ENCODE data around the gene CFAP157. TPM values are rescaled to one million over a fixed set of nuclear protein-coding genes. Genes with fewer than 3 reads are reported as not detected.

CFAP157 gene
- total RNA-seq, 1 donor from 2014 or later: not detected

GRCh38 chr9:127692071-127692470 lies 14.7 kb upstream of the CFAP157 start:
- ATAC-seq: no peak
- no peak for DNase-seq (ENCODE audit: low spot score)

DNA sequence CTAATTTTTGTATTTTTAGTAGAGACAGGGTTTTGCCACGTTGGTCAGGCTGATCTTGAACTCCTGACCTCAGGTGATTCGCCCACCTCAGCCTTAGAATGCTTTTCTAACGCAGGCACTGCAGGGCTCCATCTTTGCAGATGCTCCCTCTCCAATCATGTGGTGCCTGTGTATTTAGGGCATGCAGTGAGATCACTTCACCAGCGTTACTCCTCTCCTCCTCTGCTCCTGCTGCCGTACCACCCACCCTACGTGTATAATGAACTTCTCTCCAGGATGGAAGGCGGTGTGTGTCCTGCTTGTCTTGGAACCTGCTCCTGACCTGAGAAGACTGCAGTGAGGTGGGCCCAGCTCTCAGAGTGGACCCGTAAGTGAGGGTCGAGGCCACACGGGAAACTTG lies 13.6 kb upstream of the CFAP157 start:
- no peak for DNase-seq (ENCODE audit: low spot score)
- ATAC-seq: no peak

GRCh38 chr9:127693697-127694096 lies 13.1 kb upstream of the CFAP157 start:
- ATAC-seq (no peak), DNase-seq (ENCODE audit: low spot score) (no peak)

- ATAC-seq (no peak), DNase-seq (ENCODE audit: low spot score) (no peak)
These were observed 11.7 kb upstream of the CFAP157 start for GRCh38 chr9:127694890-127695720.

GRCh38 chr9:127697575-127697974 lies 9.2 kb upstream of the CFAP157 start:
- no peak for DNase-seq (ENCODE audit: low spot score)
- no peak for ATAC-seq

DNA sequence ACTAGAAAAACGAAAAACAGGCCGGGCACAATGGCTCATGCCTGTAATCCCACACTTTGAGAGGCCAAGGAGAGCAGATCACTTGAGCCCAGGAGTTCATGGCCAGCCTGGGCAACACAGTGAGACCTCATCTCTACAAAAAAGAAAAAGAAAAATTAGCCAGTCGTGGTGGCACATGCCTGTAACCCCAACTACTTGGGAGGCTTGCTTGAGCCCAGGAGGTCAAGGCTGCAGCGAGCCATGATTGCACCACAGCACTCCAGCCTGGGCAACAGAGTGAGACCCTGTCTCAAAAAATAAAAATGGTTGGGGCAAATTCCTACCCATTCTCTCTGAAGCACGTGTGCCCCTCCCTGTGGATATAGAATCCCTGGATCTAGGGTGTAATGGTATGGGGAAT lies 8.4 kb upstream of the CFAP157 start:
- ATAC-seq: no peak
- no peak for DNase-seq (ENCODE audit: low spot score)

- DNase-seq (ENCODE audit: low spot score): peak; percentile 90
- ATAC-seq: peak; percentile 98
These were observed 7.7 kb upstream of the CFAP157 start for GRCh38 chr9:127698985-127699670.

GRCh38 chr9:127700140-127700539 lies 6.6 kb upstream of the CFAP157 start:
- DNase-seq (ENCODE audit: low spot score): no peak
- ATAC-seq: no peak

GRCh38 chr9:127700594-127701255 lies 6.1 kb upstream of the CFAP157 start:
- ATAC-seq: no peak
- DNase-seq (ENCODE audit: low spot score): no peak

DNA sequence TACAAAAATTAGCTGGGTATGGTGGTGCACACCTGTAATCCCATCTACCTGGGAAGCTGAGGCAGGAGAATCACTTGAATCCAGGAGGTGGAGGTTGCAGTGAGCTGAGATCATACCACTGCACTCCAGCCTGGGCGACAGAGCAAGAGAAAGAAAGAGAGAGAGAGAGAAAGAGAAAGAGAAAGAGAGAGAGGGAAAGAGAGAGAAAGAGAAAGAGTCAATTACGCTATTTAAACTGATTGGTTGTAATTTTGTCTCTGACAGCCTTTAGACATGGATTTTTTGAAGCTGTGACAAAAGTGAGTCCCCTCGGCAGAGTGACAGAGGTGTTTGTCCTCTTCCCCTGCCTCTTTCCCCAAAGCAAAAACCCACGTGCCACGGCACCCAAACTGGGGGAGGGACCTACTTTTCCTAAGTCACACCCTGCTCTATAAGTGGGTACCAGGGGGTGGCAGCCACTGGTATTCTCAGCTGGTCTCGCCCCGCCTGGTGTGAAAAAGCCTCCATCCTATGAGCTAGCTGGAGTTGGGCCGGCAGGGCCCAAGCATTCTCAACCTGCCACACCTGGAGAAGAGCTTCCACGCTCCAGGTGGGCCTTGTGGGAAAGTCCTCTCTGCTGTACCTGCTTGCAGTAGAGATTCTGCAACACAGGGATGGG lies 3.4 kb upstream of the CFAP157 start:
- DNase-seq (ENCODE audit: low spot score) (no peak), ATAC-seq (no peak)

DNA sequence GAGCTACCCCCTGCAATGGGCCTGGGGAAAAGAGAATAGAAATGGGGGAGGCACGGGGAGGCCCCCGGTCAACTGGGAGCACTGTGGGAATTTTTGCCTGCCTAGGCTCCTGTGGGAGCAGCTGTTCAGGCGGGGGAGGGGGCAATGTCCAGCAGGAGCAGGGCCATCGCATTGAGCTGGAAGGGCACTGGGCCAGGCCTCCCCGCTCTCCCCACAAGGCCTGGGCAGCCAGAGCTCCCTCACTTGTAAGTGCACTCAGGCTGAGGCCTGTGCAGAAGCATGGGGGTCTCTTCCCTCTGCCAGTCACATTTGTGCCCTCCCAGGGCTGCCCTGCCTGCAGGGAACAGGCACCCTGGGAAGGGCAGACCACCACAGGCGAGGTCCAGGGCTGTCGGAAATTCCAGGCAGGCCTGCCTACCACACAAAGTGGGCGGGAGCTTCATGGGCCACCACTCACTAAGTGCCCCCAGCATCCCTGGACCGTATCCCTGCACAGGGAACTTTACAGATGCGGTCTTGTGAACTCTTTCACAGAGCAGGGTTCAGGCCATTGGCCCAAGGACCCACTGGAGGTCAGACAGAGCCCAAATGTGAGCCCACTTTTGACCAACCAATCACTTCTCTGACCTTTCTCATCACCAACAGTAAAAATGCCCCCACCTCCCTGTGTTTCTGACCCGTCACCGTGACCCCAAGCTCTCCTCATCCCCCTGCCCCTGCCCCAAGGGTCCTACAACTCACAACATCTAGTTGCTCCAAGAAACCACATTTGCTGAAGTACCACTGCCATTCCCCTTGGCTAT lies 1.0 kb upstream of the CFAP157 start:
- DNase-seq (ENCODE audit: low spot score): no peak
- ATAC-seq: no peak

- DNase-seq (ENCODE audit: low spot score): no peak
These were observed 978 bp downstream of the CFAP157 start for GRCh38 chr9:127707766-127708165.

DNA sequence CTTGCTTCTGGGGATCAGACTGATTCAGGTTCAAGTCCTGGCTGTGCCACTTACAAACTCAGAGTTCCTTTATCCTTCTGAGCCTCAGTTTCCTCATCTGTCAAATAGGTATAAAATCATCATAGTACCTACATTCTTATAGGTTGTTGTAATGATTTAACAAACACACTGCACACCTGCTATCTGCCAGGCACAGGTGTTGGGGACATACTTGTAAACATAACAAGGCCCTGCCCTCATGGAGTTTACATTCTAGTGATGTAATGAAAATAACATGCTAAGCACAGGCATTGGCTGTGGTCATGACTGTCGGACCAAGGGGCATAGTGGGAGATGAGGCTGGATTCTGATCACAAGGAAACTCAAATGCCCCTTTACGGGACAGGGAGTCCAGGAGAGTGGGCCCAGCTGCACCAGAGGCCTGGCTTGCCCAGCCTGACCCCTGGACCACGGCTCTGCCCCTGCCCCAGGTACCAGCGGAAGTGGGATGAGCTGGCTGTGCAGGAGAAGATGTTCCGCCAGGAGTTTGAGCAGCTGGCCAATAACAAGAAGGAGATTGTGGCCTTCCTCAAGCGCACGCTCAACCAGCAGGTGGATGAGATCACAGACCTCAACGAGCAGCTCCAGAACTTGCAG lies 2.3 kb downstream of the CFAP157 start:
- no peak for DNase-seq (ENCODE audit: low spot score)
- no peak for ATAC-seq

More at GRCh38 chr9:127707766-127708165, 978 bp downstream of the CFAP157 start:
- ATAC-seq: no peak

DNA sequence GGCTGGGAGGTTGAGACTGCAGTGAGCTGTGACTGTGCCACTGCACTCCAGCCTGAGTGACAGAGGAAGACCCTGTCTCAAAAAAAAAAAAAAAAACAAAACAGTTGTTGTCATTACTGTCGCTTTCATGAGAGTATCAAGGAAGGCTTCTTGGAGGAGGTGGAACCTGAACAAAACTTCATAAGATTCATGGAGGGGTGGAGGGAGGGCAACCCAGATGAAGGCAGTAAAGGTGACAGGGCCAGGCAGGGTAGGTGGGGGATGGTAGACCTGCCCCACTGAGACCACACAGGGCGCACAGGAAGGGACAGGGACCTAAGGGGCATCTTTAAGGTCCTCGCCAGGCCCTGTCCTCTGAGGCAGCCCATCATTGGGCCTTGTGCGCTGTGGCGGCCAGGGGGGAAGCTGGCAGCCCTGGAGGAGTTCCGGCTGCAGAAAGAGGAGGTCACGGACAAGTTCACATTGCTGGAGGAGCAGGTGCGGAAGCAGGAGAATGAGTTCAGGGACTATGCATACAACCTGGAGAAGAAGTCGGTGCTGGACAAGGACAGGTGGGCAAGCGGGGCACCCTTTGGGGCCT lies 3.5 kb downstream of the CFAP157 start:
- DNase-seq (ENCODE audit: low spot score): no peak
- no peak for ATAC-seq

- DNase-seq (ENCODE audit: low spot score): no peak
These were observed 4.5 kb downstream of the CFAP157 start for GRCh38 chr9:127711226-127711701.

GRCh38 chr9:127711831-127712274 lies 5.1 kb downstream of the CFAP157 start:
- ATAC-seq: no peak
- DNase-seq (ENCODE audit: low spot score): no peak

More at GRCh38 chr9:127711226-127711701, 4.5 kb downstream of the CFAP157 start:
- ATAC-seq: no peak

GRCh38 chr9:127712371-127712770 lies 5.6 kb downstream of the CFAP157 start:
- ATAC-seq (no peak), DNase-seq (ENCODE audit: low spot score) (no peak)

DNA sequence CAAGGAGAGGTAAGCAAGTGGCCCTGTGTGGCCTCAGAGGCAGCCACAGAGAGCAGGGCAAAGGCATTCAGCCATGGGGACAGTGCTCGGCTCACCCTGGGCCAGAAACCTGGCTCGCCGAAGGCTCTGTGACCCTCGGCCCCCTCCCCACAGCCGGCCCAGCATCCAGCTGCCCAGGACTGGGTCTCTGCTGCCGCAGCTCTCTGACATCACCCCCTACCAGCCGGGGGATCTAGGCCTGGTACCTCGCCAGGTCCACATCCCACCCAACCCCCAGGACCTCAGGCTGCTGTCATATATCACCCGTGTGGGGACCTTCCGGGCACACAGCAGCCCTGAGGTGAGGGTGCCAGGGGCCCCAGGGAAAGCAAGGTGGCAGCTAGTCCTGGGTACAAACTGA lies 6.1 kb downstream of the CFAP157 start:
- no peak for DNase-seq (ENCODE audit: low spot score)
- no peak for ATAC-seq

- ATAC-seq (no peak), DNase-seq (ENCODE audit: low spot score) (no peak)
These were observed 7.4 kb downstream of the CFAP157 start for GRCh38 chr9:127714020-127714750.

All from left lobe of liver (tissue), 2 donors.